Measurements from ENCODE around the gene GRAMD1A.

GRCh38 chr19:34953092-34953491 is 47.0 kb upstream of the GRAMD1A start:
- no peak for TF ChIP-seq CTCF (IDR thresholded peaks at IDR 0.05; ENCODE audit: low read depth, low read length)
- TF ChIP-seq MAX (IDR thresholded peaks at IDR 0.05; ENCODE audit: low read depth, low read length): no peak

Data from NB4 (cell line).